Keratinocyte (primary cell): ENCODE measurements around the gene TTC3. TPM values are rescaled to one million over a fixed set of nuclear protein-coding genes. Genes with fewer than 3 reads are reported as not detected.

ENCODE experiments used
- DNase-seq: peaks from one replicate; pipeline ENCODE4 v3.0.0-alpha.2; 2011; ENCODE audit warnings: low read depth, missing footprints, low spot score
- FAIRE-seq: peaks from 2 replicates; lab custom pipeline; 2011; peaks lifted over from hg19 to GRCh38; lab: Jason Lieb, UNC
- H2AFZ ChIP-seq: 2 replicates; pipeline ENCODE4 v1.6.0; 2012; ENCODE audit warnings: low read length, control low read depth, inconsistent platforms; ENCODE audit not compliant: control insufficient read depth
- H3K27ac ChIP-seq: 2 replicates; pipeline ENCODE4 v1.5.1; 2011; ENCODE audit warnings: low read length; ENCODE audit not compliant: control insufficient read depth, insufficient read depth
- H3K27me3 ChIP-seq: 3 replicates; pipeline ENCODE4 v1.6.0; 2011; ENCODE audit warnings: low read length; ENCODE audit not compliant: control insufficient read depth, insufficient read depth; ENCODE audit errors: extremely low read depth
- H3K36me3 ChIP-seq, 2 experiments: 2 replicates in 1 of 2; 3 replicates in 1 of 2; pipeline ENCODE4 v1.5.1; 2011; ENCODE audit warnings: low read length in 2 of 2, mild to moderate bottlenecking in 1 of 2; ENCODE audit not compliant: control insufficient read depth in 2 of 2, insufficient read depth in 2 of 2; ENCODE audit errors: extremely low read depth in 1 of 2
- H3K4me1 ChIP-seq: 3 replicates; pipeline ENCODE4 v1.5.1; 2011; ENCODE audit warnings: low read length; ENCODE audit not compliant: control insufficient read depth, insufficient read depth; ENCODE audit errors: extremely low read depth
- H3K4me2 ChIP-seq: 3 replicates; pipeline ENCODE4 v1.6.0; 2011; ENCODE audit warnings: low read depth, low read length; ENCODE audit not compliant: control insufficient read depth, insufficient read depth; ENCODE audit errors: extremely low read depth
- H3K4me3 ChIP-seq, 3 experiments: fragments of 200-600 bp in 1 of 3; sonication (generic) in 1 of 3; 2 replicates in 2 of 3; 3 replicates in 1 of 3; pipeline ENCODE4 v1.5.1; 2011 to 2016; ENCODE audit warnings: low read length in 3 of 3, mild to moderate bottlenecking in 3 of 3, control low read depth in 2 of 3, inconsistent platforms in 1 of 3, low read depth in 1 of 3, mixed read lengths in 1 of 3, mixed run types in 1 of 3, moderate library complexity in 1 of 3; ENCODE audit not compliant: control insufficient read depth in 2 of 3, insufficient read depth in 2 of 3; ENCODE audit errors: extremely low read depth in 1 of 3
- H3K79me2 ChIP-seq: 2 replicates; pipeline ENCODE4 v1.6.0; 2012; ENCODE audit warnings: low read length; ENCODE audit not compliant: control insufficient read depth, insufficient read depth
- H3K9ac ChIP-seq: 3 replicates; pipeline ENCODE4 v1.6.0; 2011; ENCODE audit warnings: low read length; ENCODE audit not compliant: control insufficient read depth, insufficient read depth; ENCODE audit errors: extremely low read depth
- H3K9me1 ChIP-seq: 3 replicates; pipeline ENCODE4 v1.6.0; 2011; ENCODE audit warnings: low read length; ENCODE audit not compliant: control insufficient read depth, insufficient read depth; ENCODE audit errors: extremely low read depth
- H3K9me3 ChIP-seq: 2 replicates; pipeline ENCODE4 v1.5.1; 2012; ENCODE audit warnings: low read depth, low read length; ENCODE audit not compliant: control insufficient read depth
- H4K20me1 ChIP-seq: 3 replicates; pipeline ENCODE4 v1.6.0; 2011; ENCODE audit warnings: low read length; ENCODE audit not compliant: control insufficient read depth, insufficient read depth; ENCODE audit errors: extremely low read depth
- CTCF ChIP-seq, 3 experiments: IDR thresholded peaks in 1 of 3; conservative IDR thresholded peaks in 1 of 3; optimal IDR thresholded peaks in 1 of 3; 2 replicates in 2 of 3; 3 replicates in 1 of 3; pipeline versions ENCODE3 to v1.5.1; 2011; ENCODE audit warnings: low read length in 3 of 3, mild to moderate bottlenecking in 3 of 3, moderate library complexity in 2 of 3, control low read depth in 1 of 3, inconsistent platforms in 1 of 3; ENCODE audit not compliant: insufficient read depth in 2 of 3; ENCODE audit errors: extremely low read depth in 1 of 3
- EZH2 ChIP-seq: IDR thresholded peaks from one replicate; pipeline ENCODE4 v1.6.1; 2012; ENCODE audit warnings: inconsistent platforms, mild to moderate bottlenecking, low read length, moderate library complexity
- dilution Hi-C: fragments of 300-500 bp; cut with MboI; formaldehyde crosslinking; loops from one replicate; pipeline ENCODE4 v1.7.0; 2020; ENCODE audit warnings: low sequenced_read_pairs; ENCODE audit not compliant: extremely low pct_ligation_motif_present
- polyA plus RNA-seq, 5 experiments: library from polyadenylated mRNA; depleted of rRNA in 3 of 5; stranded (reverse) in 3 of 5; stranded (forward) in 1 of 5; unstranded in 1 of 5; fragments of >200 nt; gene quantifications; 1 replicate in 1 of 5; 2 replicates in 3 of 5; 3 replicates in 1 of 5; pipeline versions ENCODE4 v1.2.1 to v1.2.3, GENCODE V29; 2011 to 2012; ENCODE audit warnings: missing spikeins in 2 of 5, low read depth in 1 of 5, low replicate concordance in 1 of 5

TTC3 gene
- polyA plus RNA-seq, 1 donor (not counting 4 experiments of a cell fraction or from before 2014, with no cell fraction given): 38.5 TPM

GRCh38 chr21:37172646-37173045 is 99.6 kb downstream of the TTC3 start:
- H3K4me3 ChIP-seq: no peak overlapping the region
- H3K36me3 ChIP-seq: peaks cover 0 to 11% of the 10 kb centered on the region in 2 experiments
- dilution Hi-C loops: no loop called here
- H3K79me2 ChIP-seq: no peaks in the 10 kb centered on the region
- H4K20me1 ChIP-seq: no peaks in the 10 kb centered on the region
- DNase-seq (no peak), FAIRE-seq (no peak)
- H3K9me1 ChIP-seq: no peaks in the 10 kb centered on the region
- H3K27ac ChIP-seq: no peak overlapping the region
- no peaks in the 10 kb centered on the region for H3K27me3 ChIP-seq
- H3K4me1 ChIP-seq: no peaks in the 10 kb centered on the region
- TF ChIP-seq EZH2 (no peak), CTCF (optimal IDR thresholded peaks at IDR 0.05 in 1 of 3, IDR thresholded peaks at IDR 0.05 in 1 of 3, conservative IDR thresholded peaks at IDR 0.05 in 1 of 3; ENCODE audit: extremely low read depth in 1 of 3, insufficient read depth in 2 of 3, low read length in 3 of 3) (no peak)
- no peak overlapping the region for H2AFZ ChIP-seq
- no peak overlapping the region for H3K4me2 ChIP-seq
- H3K9ac ChIP-seq: no peak overlapping the region
- H3K9me3 ChIP-seq: no peaks in the 10 kb centered on the region

GRCh38 chr21:37176716-37177115 is 103.7 kb downstream of the TTC3 start:
- dilution Hi-C loops: no loop called here
- DNase-seq (no peak), FAIRE-seq (peak; percentile 43)
- Histone ChIP-seq H3K9me3 (no peaks in the 10 kb centered on the region), H3K9me1 (no peaks in the 10 kb centered on the region), H4K20me1 (no peaks in the 10 kb centered on the region), H3K79me2 (no peaks in the 10 kb centered on the region), H3K27ac (no peak overlapping the region), H3K4me3 (no peak overlapping the region), H3K9ac (no peak overlapping the region), H2AFZ (no peak overlapping the region), H3K36me3 (peaks cover 9 to 14% of the 10 kb centered on the region in 2 experiments), H3K4me1 (no peaks in the 10 kb centered on the region), H3K27me3 (no peaks in the 10 kb centered on the region), H3K4me2 (no peak overlapping the region)
- no peak for TF ChIP-seq CTCF (optimal IDR thresholded peaks at IDR 0.05 in 1 of 3, IDR thresholded peaks at IDR 0.05 in 1 of 3, conservative IDR thresholded peaks at IDR 0.05 in 1 of 3; ENCODE audit: extremely low read depth in 1 of 3, insufficient read depth in 2 of 3, low read length in 3 of 3)
- no peak for TF ChIP-seq EZH2
